ELR (cell line): ENCODE results near the gene ADSS2.
"Not testable (repeated sequence)": the region's sequence is repeated elsewhere in the genome, so short reads cannot be mapped to it uniquely, and the experiment has no call there.

Experiments
- DNase-seq: peaks from one replicate; pipeline ENCODE4 v3.0.0-alpha.2; 2015; ENCODE audit warnings: low read depth

ADSS2 gene

GRCh38 chr1:244451539-244451950, at the start of gene ADSS2:
ADSS2 (minus strand) TSS chr1:244451909; CDS start chr1:244451817, 92 bp downstream.
- no peak for DNase-seq

- DNase-seq = not testable (repeated sequence)
Observed at GRCh38 chr1:244500515-244500914, 48.8 kb upstream of the ADSS2 start.

GRCh38 chr1:244499484-244499883, 47.8 kb upstream of the ADSS2 start:
- DNase-seq = not testable (repeated sequence)

GRCh38 chr1:244497805-244498204, 46.1 kb upstream of the ADSS2 start:
- peak; percentile 6 for DNase-seq

- no peak for DNase-seq
Observed at GRCh38 chr1:244496186-244496585, 44.5 kb upstream of the ADSS2 start.

- DNase-seq = no peak
Observed at GRCh38 chr1:244494653-244495052, 42.9 kb upstream of the ADSS2 start.

GRCh38 chr1:244484971-244485370, 33.3 kb upstream of the ADSS2 start:
- DNase-seq = not testable (repeated sequence)

GRCh38 chr1:244473059-244473605, 21.4 kb upstream of the ADSS2 start:
- no peak for DNase-seq

GRCh38 chr1:244466724-244467123, 15.0 kb upstream of the ADSS2 start:
- DNase-seq = no peak

- DNase-seq = peak; percentile 83
Observed at GRCh38 chr1:244461245-244462071, 9.7 kb upstream of the ADSS2 start, which contains the start of gene CATSPERE. CATSPERE (plus strand) TSS chr1:244461273; CDS start chr1:244461430, 157 bp downstream.

- peak; percentile 37 for DNase-seq
Observed at GRCh38 chr1:244460197-244460596, 8.5 kb upstream of the ADSS2 start.

GRCh38 chr1:244458781-244459180, 7.1 kb upstream of the ADSS2 start:
- DNase-seq = no peak

- no peak for DNase-seq
Observed at GRCh38 chr1:244456586-244456985, 4.9 kb upstream of the ADSS2 start.

GRCh38 chr1:244454412-244454811, 2.7 kb upstream of the ADSS2 start:
- no peak for DNase-seq

GRCh38 chr1:244451951-244452795, 464 bp upstream of the ADSS2 start:
- DNase-seq = peak; percentile 100

GRCh38 chr1:244450597-244451538, 841 bp downstream of the ADSS2 start:
- DNase-seq = peak; percentile 80

- DNase-seq = no peak
Observed at GRCh38 chr1:244449936-244450508, 1.7 kb downstream of the ADSS2 start.

GRCh38 chr1:244448279-244449036, 3.3 kb downstream of the ADSS2 start:
- no peak for DNase-seq

GRCh38 chr1:244447552-244447951, 4.2 kb downstream of the ADSS2 start:
- DNase-seq = no peak

- no peak for DNase-seq
Observed at GRCh38 chr1:244447024-244447423, 4.7 kb downstream of the ADSS2 start.
